ENCODE results near the gene SLC1A3.

SLC1A3 gene

GRCh38 chr5:36655161-36655560, 48.8 kb downstream of the SLC1A3 start:
- Mint-ChIP-seq H3K4me1 (peaks cover 53% of the 10 kb centered on the region), H3K27ac (peak overlapping the region; percentile 34), H3K4me3 (no peak overlapping the region), H3K27me3 (ENCODE audit: low read depth, poor library complexity) (no peaks in the 10 kb centered on the region), H3K9me3 (no peaks in the 10 kb centered on the region), H3K36me3 (ENCODE audit: low read depth) (no peaks in the 10 kb centered on the region)
- peak; percentile 12 for DNase-seq
- TF ChIP-seq, protein P1, sequence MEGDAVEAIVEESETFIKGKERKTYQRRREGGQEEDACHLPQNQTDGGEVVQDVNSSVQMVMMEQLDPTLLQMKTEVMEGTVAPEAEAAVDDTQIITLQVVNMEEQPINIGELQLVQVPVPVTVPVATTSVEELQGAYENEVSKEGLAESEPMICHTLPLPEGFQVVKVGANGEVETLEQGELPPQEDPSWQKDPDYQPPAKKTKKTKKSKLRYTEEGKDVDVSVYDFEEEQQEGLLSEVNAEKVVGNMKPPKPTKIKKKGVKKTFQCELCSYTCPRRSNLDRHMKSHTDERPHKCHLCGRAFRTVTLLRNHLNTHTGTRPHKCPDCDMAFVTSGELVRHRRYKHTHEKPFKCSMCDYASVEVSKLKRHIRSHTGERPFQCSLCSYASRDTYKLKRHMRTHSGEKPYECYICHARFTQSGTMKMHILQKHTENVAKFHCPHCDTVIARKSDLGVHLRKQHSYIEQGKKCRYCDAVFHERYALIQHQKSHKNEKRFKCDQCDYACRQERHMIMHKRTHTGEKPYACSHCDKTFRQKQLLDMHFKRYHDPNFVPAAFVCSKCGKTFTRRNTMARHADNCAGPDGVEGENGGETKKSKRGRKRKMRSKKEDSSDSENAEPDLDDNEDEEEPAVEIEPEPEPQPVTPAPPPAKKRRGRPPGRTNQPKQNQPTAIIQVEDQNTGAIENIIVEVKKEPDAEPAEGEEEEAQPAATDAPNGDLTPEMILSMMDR (IDR thresholded peaks at IDR 0.05): no peak

- no peak for DNase-seq
- Mint-ChIP-seq H3K4me3 (no peak overlapping the region), H3K27ac (no peak overlapping the region), H3K9me3 (peaks cover 2% of the 10 kb centered on the region), H3K4me1 (peaks cover 47% of the 10 kb centered on the region), H3K36me3 (ENCODE audit: low read depth) (peaks cover 1% of the 10 kb centered on the region), H3K27me3 (ENCODE audit: low read depth, poor library complexity) (no peaks in the 10 kb centered on the region)
- TF ChIP-seq, protein P1 (IDR thresholded peaks at IDR 0.05): no peak
Observed at GRCh38 chr5:36656556-36656955, 50.1 kb downstream of the SLC1A3 start.

DNA sequence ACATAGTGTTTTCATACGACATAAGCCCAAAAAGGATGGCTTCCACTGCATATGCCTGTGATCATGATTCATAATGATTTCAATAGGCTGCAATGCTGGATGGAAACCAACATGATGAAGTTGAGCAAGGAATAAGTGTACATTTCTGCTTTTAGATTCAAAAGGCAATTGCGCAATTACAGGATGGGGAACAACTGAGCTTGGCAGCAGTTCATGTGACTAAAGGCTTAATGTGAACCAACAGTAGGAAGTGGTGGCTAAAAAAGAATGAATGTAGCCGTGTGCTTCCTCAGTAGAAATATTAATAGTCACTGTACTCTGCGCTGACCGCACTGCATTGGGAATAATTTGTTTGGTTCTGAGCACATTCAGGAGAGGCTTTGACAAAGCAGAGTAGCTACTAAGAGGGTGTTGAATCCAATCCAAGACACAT, 51.2 kb downstream of the SLC1A3 start:
- no peak for DNase-seq
- H3K4me3 Mint-ChIP-seq: no peak overlapping the region
- peaks cover 37% of the 10 kb centered on the region for H3K4me1 Mint-ChIP-seq
- no peaks in the 10 kb centered on the region for H3K27me3 Mint-ChIP-seq (ENCODE audit: low read depth, poor library complexity)
- TF ChIP-seq, protein P1 (IDR thresholded peaks at IDR 0.05): no peak
- H3K9me3 Mint-ChIP-seq: peaks cover 12% of the 10 kb centered on the region
- H3K27ac Mint-ChIP-seq: no peak overlapping the region
- peaks cover 11% of the 10 kb centered on the region for H3K36me3 Mint-ChIP-seq (ENCODE audit: low read depth)

DNA sequence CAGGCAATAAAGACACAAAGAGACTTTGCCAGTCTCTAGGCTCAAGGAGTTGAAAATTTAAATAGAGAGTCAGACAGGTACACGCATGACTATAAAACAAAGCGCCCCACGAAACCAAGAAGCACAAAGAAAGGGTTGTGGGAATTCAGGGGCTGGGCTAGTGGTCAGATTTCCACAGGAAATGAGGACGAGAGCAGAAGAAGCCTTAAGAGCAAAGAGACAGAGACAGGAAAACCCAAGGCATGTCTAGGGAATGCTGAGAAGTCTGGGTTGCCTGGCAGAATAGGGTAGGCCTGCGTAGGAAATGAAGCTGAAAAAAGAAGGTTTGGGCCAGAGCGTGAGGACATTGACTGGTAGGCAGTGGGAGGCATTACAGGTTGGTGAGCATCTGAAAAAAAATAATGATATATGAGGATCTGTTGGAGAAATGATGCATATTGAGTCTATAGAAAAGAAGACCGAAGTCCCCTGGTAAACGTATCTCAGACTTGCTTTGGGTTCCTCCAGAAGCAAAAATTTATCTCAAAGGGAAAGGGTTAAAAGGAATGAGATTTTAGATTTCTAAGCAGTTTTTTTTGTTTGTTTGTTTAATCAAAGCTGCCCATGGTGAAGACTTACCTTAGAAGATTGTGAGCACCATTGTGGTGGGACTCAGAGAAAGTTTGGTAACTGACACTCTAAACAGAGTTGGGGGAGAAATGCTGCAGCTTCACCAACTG, 51.8 kb downstream of the SLC1A3 start:
- DNase-seq: no peak
- H3K27ac Mint-ChIP-seq: no peak overlapping the region
- peaks cover 13% of the 10 kb centered on the region for H3K9me3 Mint-ChIP-seq

GRCh38 chr5:36659411-36659810, 53.0 kb downstream of the SLC1A3 start:
- Mint-ChIP-seq H3K4me1 (peaks cover 22% of the 10 kb centered on the region), H3K4me3 (no peak overlapping the region), H3K9me3 (peaks cover 13% of the 10 kb centered on the region), H3K27me3 (ENCODE audit: low read depth, poor library complexity) (no peaks in the 10 kb centered on the region), H3K27ac (no peak overlapping the region), H3K36me3 (ENCODE audit: low read depth) (peaks cover 12% of the 10 kb centered on the region)
- DNase-seq: no peak
- TF ChIP-seq, protein P1 (IDR thresholded peaks at IDR 0.05): no peak

More for the DNA sequence above, 51.8 kb downstream of the SLC1A3 start:
- Mint-ChIP-seq H3K36me3 (ENCODE audit: low read depth) (peaks cover 12% of the 10 kb centered on the region), H3K27me3 (ENCODE audit: low read depth, poor library complexity) (no peaks in the 10 kb centered on the region), H3K4me1 (peaks cover 31% of the 10 kb centered on the region), H3K4me3 (no peak overlapping the region)
- TF ChIP-seq, protein P1 (IDR thresholded peaks at IDR 0.05): no peak

Measured in nephron progenitor cell (in vitro differentiated cells).